Loucy (cell line): ENCODE data around the gene HMGB2.

Experiments used
- H2AFZ ChIP-seq: fragments of 200-600 bp; sonication (generic); 2 replicates; pipeline ENCODE4 v1.6.0; 2016; ENCODE audit warnings: antibody characterized with exemption, mild to moderate bottlenecking, low read length, moderate library complexity
- H3F3A ChIP-seq: fragments of 200-600 bp; 2 replicates; pipeline ENCODE4 v1.6.0; 2016; ENCODE audit warnings: antibody characterized with exemption, low read depth, mild to moderate bottlenecking
- H3K27me3 ChIP-seq: fragments of 200-600 bp; sonication (generic); 2 replicates; pipeline ENCODE4 v1.6.1; 2014; ENCODE audit warnings: low read length, mild to moderate bottlenecking; ENCODE audit not compliant: insufficient read depth, poor library complexity, severe bottlenecking
- H3K36me3 ChIP-seq: fragments of 200-600 bp; sonication (generic); 2 replicates; pipeline ENCODE4 v1.6.1; 2016; ENCODE audit warnings: low read length; ENCODE audit not compliant: insufficient read depth
- H3K4me1 ChIP-seq: fragments of 200-600 bp; sonication (generic); 2 replicates; pipeline ENCODE4 v1.5.1; 2014; ENCODE audit warnings: low read length, mild to moderate bottlenecking; ENCODE audit not compliant: insufficient read depth, poor library complexity, severe bottlenecking
- H3K4me2 ChIP-seq: fragments of 200-600 bp; sonication (generic); 2 replicates; pipeline ENCODE4 v1.6.0; 2014; ENCODE audit warnings: antibody characterized with exemption, low read length, low read depth, mild to moderate bottlenecking; ENCODE audit not compliant: poor library complexity, severe bottlenecking
- H3K4me3 ChIP-seq: fragments of 200-600 bp; sonication (generic); 2 replicates; pipeline ENCODE4 v1.5.1; 2014; ENCODE audit warnings: low read length, mild to moderate bottlenecking, mixed read lengths; ENCODE audit not compliant: poor library complexity, severe bottlenecking
- H3K79me2 ChIP-seq: fragments of 200-600 bp; sonication (generic); 2 replicates; pipeline ENCODE4 v1.6.1; 2014; ENCODE audit warnings: low read length; ENCODE audit not compliant: insufficient read depth
- H3K9ac ChIP-seq: fragments of 200-600 bp; sonication (generic); 2 replicates; pipeline ENCODE4 v1.6.0; 2014; ENCODE audit warnings: mild to moderate bottlenecking, low read depth, low read length, moderate library complexity; ENCODE audit not compliant: poor library complexity, severe bottlenecking
- H3K9me2 ChIP-seq: fragments of 200-600 bp; sonication (generic); replicated peaks from 2 replicates; pipeline ENCODE4 v1.6.1; 2016; ENCODE audit warnings: low read depth, low read length, mixed read lengths
- H3K9me3 ChIP-seq: fragments of 200-600 bp; sonication (generic); 2 replicates; pipeline ENCODE4 v1.6.1; 2014; ENCODE audit warnings: mild to moderate bottlenecking, antibody characterized with exemption, low read length, low read depth; ENCODE audit not compliant: insufficient read depth
- H4K20me1 ChIP-seq: fragments of 200-600 bp; sonication (generic); 2 replicates; pipeline ENCODE4 v1.6.0; 2014; ENCODE audit warnings: antibody characterized with exemption, low read length, mild to moderate bottlenecking; ENCODE audit not compliant: insufficient read depth, poor library complexity, severe bottlenecking
- CTCF ChIP-seq: fragments of 200-600 bp; sonication (generic); conservative IDR thresholded peaks from 2 replicates; pipeline ENCODE4 v1.5.1; 2014; ENCODE audit warnings: mild to moderate bottlenecking, antibody characterized with exemption, low read length
- EZH2phosphoT487 ChIP-seq: fragments of 200-600 bp; IDR thresholded peaks from 2 replicates; pipeline ENCODE4 v1.6.1; 2018; ENCODE audit warnings: antibody characterized with exemption, mild to moderate bottlenecking, moderate library complexity, borderline replicate concordance

Gene HMGB2

GRCh38 chr4:173330590-173330989, 3.6 kb downstream of the HMGB2 start:
- peak overlapping the region; percentile 49 for H3K9ac ChIP-seq

GRCh38 chr4:173328236-173328901, 5.8 kb downstream of the HMGB2 start:
- no peak overlapping the region for H3K9ac ChIP-seq
- TF ChIP-seq CTCF (no peak), EZH2phosphoT487 (no peak)
- no peak overlapping the region for H2AFZ ChIP-seq
- H3K4me3 ChIP-seq, result no peak overlapping the region
- peaks cover 7% of the 10 kb centered on the region for H3K27me3 ChIP-seq
- H3F3A ChIP-seq, result peaks cover 4% of the 10 kb centered on the region; the same call in 1 of the 2 replicates
- peaks cover 27% of the 10 kb centered on the region for H3K4me1 ChIP-seq
- H3K9me3 ChIP-seq, result no peaks in the 10 kb centered on the region
- H3K79me2 ChIP-seq, result peaks cover 53% of the 10 kb centered on the region
- H3K4me2 ChIP-seq, result peak overlapping the region; percentile 84
- no peaks in the 10 kb centered on the region for H3K9me2 ChIP-seq
- H3K36me3 ChIP-seq, result peaks cover 55% of the 10 kb centered on the region
- H4K20me1 ChIP-seq, result peaks cover 49% of the 10 kb centered on the region

More at GRCh38 chr4:173330590-173330989, 3.6 kb downstream of the HMGB2 start:
- peaks cover 12% of the 10 kb centered on the region for H3K27me3 ChIP-seq
- peak overlapping the region; percentile 84 for H3K4me2 ChIP-seq
- H3F3A ChIP-seq, result peaks cover 4% of the 10 kb centered on the region; the same call in 1 of the 2 replicates
- TF ChIP-seq EZH2phosphoT487, result no peak
- TF ChIP-seq CTCF, result no peak
- H3K79me2 ChIP-seq, result peaks cover 67% of the 10 kb centered on the region
- peaks cover 56% of the 10 kb centered on the region for H3K36me3 ChIP-seq
- peak overlapping the region; percentile 99 for H3K4me3 ChIP-seq
- H2AFZ ChIP-seq, result no peak overlapping the region
- no peaks in the 10 kb centered on the region for H3K9me3 ChIP-seq
- H3K9me2 ChIP-seq, result no peaks in the 10 kb centered on the region
- H4K20me1 ChIP-seq, result peaks cover 50% of the 10 kb centered on the region
- peaks cover 30% of the 10 kb centered on the region for H3K4me1 ChIP-seq

- no peak overlapping the region for H3K4me3 ChIP-seq
- no peaks in the 10 kb centered on the region for H3K27me3 ChIP-seq
- peaks cover 52% of the 10 kb centered on the region for H3K36me3 ChIP-seq
- H3K9me2 ChIP-seq, result no peaks in the 10 kb centered on the region
- peaks cover 9% of the 10 kb centered on the region for H3K4me1 ChIP-seq
- no peak overlapping the region for H3K4me2 ChIP-seq
- H3K9ac ChIP-seq, result no peak overlapping the region
- peaks cover 4% of the 10 kb centered on the region; the same call in 1 of the 2 replicates for H3F3A ChIP-seq
- H3K79me2 ChIP-seq, result peaks cover 21% of the 10 kb centered on the region
- H4K20me1 ChIP-seq, result peaks cover 17% of the 10 kb centered on the region
- H2AFZ ChIP-seq, result no peak overlapping the region
- H3K9me3 ChIP-seq, result no peaks in the 10 kb centered on the region
- no peak for TF ChIP-seq CTCF
- no peak for TF ChIP-seq EZH2phosphoT487
Observed at GRCh38 chr4:173325007-173325736, 9.0 kb downstream of the HMGB2 start.
